ENCODE data around the gene CDC42. TPM values are rescaled to one million over a fixed set of nuclear protein-coding genes. Genes with fewer than 3 reads are reported as not detected.

The CDC42 gene
- total and polyA plus RNA-seq, 9 of the 15 experiments (the other 6 are each of a cell fraction or from before 2014, with no cell fraction given), result 186 to 398 (median 325) TPM

GRCh38 chr1:22039594-22040285 is 12.8 kb upstream of the CDC42 start (continued):
- TF ChIP-seq EZH2 (IDR thresholded peaks at IDR 0.05; ENCODE audit: borderline replicate concordance, low read depth, low read length) (no peak), PRPF4 (IDR thresholded peaks at IDR 0.05; ENCODE audit: insufficient read depth, low read depth, low read length, poor library complexity, severe bottlenecking) (no peak), ARID1B (IDR thresholded peaks at IDR 0.05) (peak; percentile 38), U2AF1 (optimal IDR thresholded peaks at IDR 0.05; ENCODE audit: low read depth, low read length) (no peak), BACH1 (tag; IDR thresholded peaks at IDR 0.05) (no peak), ZNF589 (CRISPR knock-in tag; IDR thresholded peaks at IDR 0.05; ENCODE audit: low read depth) (0 out of 2 replicates have a peak, but pooled peaks have one; percentile 37), SMARCE1 (IDR thresholded peaks at IDR 0.05) (0 out of 2 replicates have a peak, but pooled peaks have one; percentile 15), NFIC (IDR thresholded peaks at IDR 0.05) (0 out of 2 replicates have a peak, but pooled peaks have one; percentile 40), SOX6 (IDR thresholded peaks at IDR 0.05) (peak; percentile 95), RBBP5 (IDR thresholded peaks at IDR 0.05; ENCODE audit: borderline replicate concordance, insufficient read depth, low read length, poor library complexity, severe bottlenecking) (peak; percentile 64), SAFB (IDR thresholded peaks at IDR 0.05; ENCODE audit: borderline replicate concordance, low read depth, low read length) (no peak), YBX1 (IDR thresholded peaks at IDR 0.05) (no peak), PHF20 (IDR thresholded peaks at IDR 0.05; ENCODE audit: partially characterized antibody) (no peak), SRF (CRISPR knock-in tag; IDR thresholded peaks at IDR 0.05) (peak in 1 of 2 experiments; percentile 59; a peak in 1 of 4 replicates), CBFA2T2 (conservative IDR thresholded peaks at IDR 0.05) (no peak), C11orf30 (IDR thresholded peaks at IDR 0.05; ENCODE audit: low read depth) (no peak), PHB (CRISPR knock-in tag; IDR thresholded peaks at IDR 0.05) (no peak), ZBTB8A (IDR thresholded peaks at IDR 0.05; ENCODE audit: partially characterized antibody) (no peak), FOXA3 (CRISPR knock-in tag; conservative IDR thresholded peaks at IDR 0.05 in 1 of 2, IDR thresholded peaks at IDR 0.05 in 1 of 2) (no peak), CUX1 (CRISPR knock-in tag; IDR thresholded peaks at IDR 0.05) (no peak), ZNF830 (CRISPR knock-in tag; IDR thresholded peaks at IDR 0.05) (no peak), BRCA1 (IDR thresholded peaks at IDR 0.05) (no peak), BRCA1 (CRISPR knock-in tag; IDR thresholded peaks at IDR 0.05) (no peak)
